Adrenal gland (tissue), 5 donors: Measurements from ENCODE around the gene HLCS.

ENCODE experiments used
- POLR2A ChIP-seq, 2 donors: fragments of 450-650 bp; IDR thresholded peaks; one replicate each; pipeline ENCODE4 v1.6.1; 2017; ENCODE audit warnings: antibody characterized with exemption in 2 of 2, mild to moderate bottlenecking in 2 of 2, moderate library complexity in 1 of 2
- TF ChIP-seq, protein P1 (sequence below), 6 experiments: fragments of 450-650 bp in 4 of 6; fragments of 200-600 bp in 2 of 6; sonication (generic) in 1 of 6; IDR thresholded peaks; 1 replicate in 5 of 6; 2 replicates in 1 of 6; pipeline versions ENCODE4 v1.5.1 to v1.8.0; 2016 to 2021; ENCODE audit warnings: antibody characterized with exemption in 6 of 6, mild to moderate bottlenecking in 2 of 6, moderate library complexity in 1 of 6
- donor health status: DM: no; HTN: no; CAD: no.

DNA sequence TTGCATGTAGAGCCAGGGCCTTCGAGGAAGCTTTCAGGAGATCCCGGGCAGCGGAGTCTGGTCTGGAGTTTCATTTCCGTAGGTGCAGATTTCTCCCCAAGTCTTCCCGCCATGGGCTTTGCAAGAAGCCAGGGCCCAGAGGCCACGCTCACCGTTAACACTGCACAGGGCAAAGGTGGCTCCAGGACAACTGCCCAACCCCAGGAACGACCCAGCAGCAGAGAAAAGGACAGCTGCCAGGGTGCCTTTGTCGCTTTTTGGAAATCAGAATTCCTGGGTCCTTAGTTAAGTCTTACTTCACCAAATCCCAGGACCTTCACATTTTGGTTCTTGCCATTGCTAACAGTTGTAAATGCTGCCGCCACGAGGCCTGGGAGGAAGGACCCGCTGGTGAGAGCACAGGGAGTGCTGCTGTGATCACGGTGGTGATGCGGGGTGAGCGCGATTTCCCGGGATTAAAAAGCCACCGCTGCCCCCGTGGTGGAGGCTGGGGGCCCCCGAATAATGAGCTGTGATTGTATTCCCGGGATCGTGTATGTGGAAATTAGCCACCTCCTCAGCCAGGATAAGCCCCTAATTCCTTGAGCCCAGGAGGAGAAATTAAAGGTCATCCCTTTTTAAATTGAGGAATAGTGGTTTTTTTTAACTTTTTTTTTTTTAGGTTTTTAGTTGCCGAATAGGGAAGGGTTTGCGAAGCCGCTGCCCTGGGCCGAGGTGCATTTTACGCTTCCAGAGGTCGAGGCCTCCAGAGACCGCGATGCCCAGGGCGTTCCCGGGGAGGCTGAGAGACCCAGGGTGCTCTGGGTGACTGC, 259.3 kb downstream of the HLCS start:
- TF ChIP-seq, protein P1, sequence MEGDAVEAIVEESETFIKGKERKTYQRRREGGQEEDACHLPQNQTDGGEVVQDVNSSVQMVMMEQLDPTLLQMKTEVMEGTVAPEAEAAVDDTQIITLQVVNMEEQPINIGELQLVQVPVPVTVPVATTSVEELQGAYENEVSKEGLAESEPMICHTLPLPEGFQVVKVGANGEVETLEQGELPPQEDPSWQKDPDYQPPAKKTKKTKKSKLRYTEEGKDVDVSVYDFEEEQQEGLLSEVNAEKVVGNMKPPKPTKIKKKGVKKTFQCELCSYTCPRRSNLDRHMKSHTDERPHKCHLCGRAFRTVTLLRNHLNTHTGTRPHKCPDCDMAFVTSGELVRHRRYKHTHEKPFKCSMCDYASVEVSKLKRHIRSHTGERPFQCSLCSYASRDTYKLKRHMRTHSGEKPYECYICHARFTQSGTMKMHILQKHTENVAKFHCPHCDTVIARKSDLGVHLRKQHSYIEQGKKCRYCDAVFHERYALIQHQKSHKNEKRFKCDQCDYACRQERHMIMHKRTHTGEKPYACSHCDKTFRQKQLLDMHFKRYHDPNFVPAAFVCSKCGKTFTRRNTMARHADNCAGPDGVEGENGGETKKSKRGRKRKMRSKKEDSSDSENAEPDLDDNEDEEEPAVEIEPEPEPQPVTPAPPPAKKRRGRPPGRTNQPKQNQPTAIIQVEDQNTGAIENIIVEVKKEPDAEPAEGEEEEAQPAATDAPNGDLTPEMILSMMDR (IDR thresholded peaks at IDR 0.05): no peak
- no peak for TF ChIP-seq POLR2A (IDR thresholded peaks at IDR 0.05)
